H1 (cell line): Measurements from ENCODE around the gene PNPLA3. TPM values are rescaled to one million over a fixed set of nuclear protein-coding genes. Genes with fewer than 3 reads are reported as not detected.
"Not testable (repeated sequence)": the region's sequence is repeated elsewhere in the genome, so short reads cannot be mapped to it uniquely, and the experiment has no call there.

Experiments used
- CTCF ChIA-PET: fragments of 300-600 bp; sonication (Branson Sonifier 250); formaldehyde crosslinking; loops from one replicate; lab custom pipeline; 2021; ENCODE audit not compliant: partially characterized antibody; lab: Charles Lee
- POLR2A ChIA-PET: fragments of 300-600 bp; sonication (Branson Sonifier 250); formaldehyde crosslinking; loops from one replicate; lab custom pipeline; 2021; ENCODE audit warnings: inconsistent platforms; ENCODE audit not compliant: partially characterized antibody; lab: Charles Lee
- DNase-seq, 2 experiments: peaks; one replicate each; pipeline versions ENCODE4 v3.0.0 to v3.0.0-alpha.2; 2010 to 2022; ENCODE audit warnings: low spot score in 2 of 2, low read depth in 1 of 2, mixed read lengths in 1 of 2
- FAIRE-seq: peaks from 2 replicates; lab custom pipeline; 2011; peaks lifted over from hg19 to GRCh38; lab: Jason Lieb, UNC
- H2AFZ ChIP-seq: 2 replicates; pipeline ENCODE4 v1.8.1; 2012; ENCODE audit warnings: low read length, inconsistent platforms
- H2AK5ac ChIP-seq: 2 replicates; pipeline ENCODE4 v1.6.1; 2013; ENCODE audit warnings: low read depth, low read length
- H2BK120ac ChIP-seq: replicated peaks from 2 replicates; pipeline ENCODE3; 2013; ENCODE audit warnings: low read depth, low read length, inconsistent platforms
- H2BK12ac ChIP-seq: 2 replicates; pipeline ENCODE4 v1.6.1; 2013; ENCODE audit warnings: low read depth, low read length
- H2BK15ac ChIP-seq: 2 replicates; pipeline ENCODE4 v1.6.1; 2013; ENCODE audit warnings: low read length
- H2BK20ac ChIP-seq: 2 replicates; pipeline ENCODE4 v1.6.1; 2013; ENCODE audit warnings: low read length
- H2BK5ac ChIP-seq: 2 replicates; pipeline ENCODE4 v1.6.1; 2013; ENCODE audit warnings: low read depth, low read length
- H3K14ac ChIP-seq: 2 replicates; pipeline ENCODE4 v1.6.1; 2013; ENCODE audit warnings: inconsistent platforms; ENCODE audit not compliant: insufficient read length
- H3K18ac ChIP-seq: 2 replicates; pipeline ENCODE4 v1.6.1; 2013; ENCODE audit warnings: low read length; ENCODE audit errors: extremely low read depth
- H3K23ac ChIP-seq: 2 replicates; pipeline ENCODE4 v1.6.1; 2013; ENCODE audit warnings: inconsistent platforms; ENCODE audit not compliant: insufficient read length
- H3K23me2 ChIP-seq: 2 replicates; pipeline ENCODE4 v1.6.1; 2013; ENCODE audit warnings: low read depth, low read length
- H3K27ac ChIP-seq: 2 replicates; pipeline ENCODE4 v1.6.1; 2011; ENCODE audit warnings: low read depth, low read length, inconsistent platforms
- H3K27me3 ChIP-seq, 4 experiments: replicated peaks in 1 of 4; 1 replicate in 1 of 4; 2 replicates in 3 of 4; pipeline versions ENCODE4 v1.6.1 to v1.8.1; 2011 to 2013; ENCODE audit warnings: low read length in 3 of 4, mild to moderate bottlenecking in 3 of 4, inconsistent platforms in 2 of 4, mixed read lengths in 2 of 4, moderate library complexity in 1 of 4; ENCODE audit not compliant: control insufficient read depth in 3 of 4, insufficient read depth in 3 of 4; ENCODE audit errors: extremely low read depth in 1 of 4
- H3K36me3 ChIP-seq, 4 experiments: 2 replicates each; pipeline versions ENCODE4 v1.6.1 to v1.8.1; 2011 to 2013; ENCODE audit warnings: mild to moderate bottlenecking in 4 of 4, low read length in 3 of 4, moderate library complexity in 2 of 4, control low read depth in 1 of 4, inconsistent platforms in 1 of 4; ENCODE audit not compliant: insufficient read depth in 4 of 4, control insufficient read depth in 2 of 4
- H3K4ac ChIP-seq: replicated peaks from 2 replicates; pipeline ENCODE3; 2013; ENCODE audit warnings: low read length, low read depth, mixed read lengths, inconsistent platforms; ENCODE audit not compliant: insufficient read length
- H3K4me1 ChIP-seq, 4 experiments: replicated peaks in 1 of 4; 1 replicate in 1 of 4; 2 replicates in 3 of 4; pipeline versions ENCODE4 v1.6.1 to v1.8.1; 2011 to 2013; ENCODE audit warnings: low read length in 3 of 4, inconsistent platforms in 2 of 4, mixed read lengths in 1 of 4; ENCODE audit not compliant: insufficient read depth in 4 of 4, control insufficient read depth in 3 of 4
- H3K4me2 ChIP-seq, 2 experiments: 2 replicates each; pipeline versions ENCODE4 v1.6.1 to v1.8.1; 2011 to 2013; ENCODE audit warnings: low read depth in 2 of 2, low read length in 2 of 2, control low read depth in 1 of 2, inconsistent platforms in 1 of 2, mild to moderate bottlenecking in 1 of 2; ENCODE audit not compliant: insufficient read depth in 1 of 2
- H3K4me3 ChIP-seq, 4 experiments: fragments of 200-600, 300-600 bp in 1 of 4; sonication (generic), shearing (Covaris generic), sonication (Bioruptor Twin) in 1 of 4; 2 replicates each; pipeline versions ENCODE4 v1.5.1 to v1.8.1; 2011 to 2016; ENCODE audit warnings: low read length in 4 of 4, low read depth in 3 of 4, control low read depth in 2 of 4, inconsistent platforms in 2 of 4, mild to moderate bottlenecking in 2 of 4, mixed read lengths in 1 of 4, moderate library complexity in 1 of 4; ENCODE audit not compliant: insufficient read depth in 2 of 4; ENCODE audit errors: extremely low read depth in 1 of 4
- H3K56ac ChIP-seq: replicated peaks from 2 replicates; pipeline ENCODE3; 2013; ENCODE audit warnings: low read depth, mild to moderate bottlenecking, mixed read lengths, low read length, inconsistent platforms; ENCODE audit not compliant: insufficient read length
- H3K79me1 ChIP-seq: 2 replicates; pipeline ENCODE4 v1.6.1; 2013; ENCODE audit warnings: low read depth, low read length, control low read depth
- H3K79me2 ChIP-seq, 2 experiments: 2 replicates each; pipeline versions ENCODE4 v1.6.1 to v1.8.1; 2012 to 2013; ENCODE audit warnings: low read length in 2 of 2, mild to moderate bottlenecking in 2 of 2, inconsistent platforms in 1 of 2; ENCODE audit not compliant: insufficient read depth in 2 of 2, control insufficient read depth in 1 of 2
- H3K9ac ChIP-seq, 4 experiments: replicated peaks in 1 of 4; 1 replicate in 1 of 4; 2 replicates in 3 of 4; pipeline versions ENCODE4 v1.6.1 to v1.8.1; 2011 to 2013; ENCODE audit warnings: low read depth in 3 of 4, low read length in 3 of 4, control low read depth in 2 of 4, mild to moderate bottlenecking in 2 of 4, moderate library complexity in 2 of 4, inconsistent platforms in 1 of 4; ENCODE audit errors: extremely low read depth in 1 of 4
- H3K9me3 ChIP-seq, 2 experiments: 2 replicates each; pipeline versions ENCODE4 v1.6.1 to v1.8.1; 2012 to 2013; ENCODE audit warnings: mild to moderate bottlenecking in 2 of 2, moderate library complexity in 2 of 2, control low read depth in 1 of 2, inconsistent platforms in 1 of 2, low read depth in 1 of 2, low read length in 1 of 2, mixed read lengths in 1 of 2; ENCODE audit not compliant: insufficient read depth in 2 of 2
- H4K20me1 ChIP-seq, 2 experiments: replicated peaks in 1 of 2; 2 replicates each; pipeline versions ENCODE3 to v1.8.1; 2011 to 2013; ENCODE audit warnings: inconsistent platforms in 2 of 2, low read length in 2 of 2, mild to moderate bottlenecking in 1 of 2; ENCODE audit not compliant: insufficient read depth in 2 of 2, control insufficient read depth in 1 of 2
- H4K5ac ChIP-seq: 2 replicates; pipeline ENCODE4 v1.6.1; 2013; ENCODE audit warnings: low read length, low read depth, mixed read lengths, inconsistent platforms; ENCODE audit not compliant: insufficient read length
- H4K8ac ChIP-seq: 2 replicates; pipeline ENCODE4 v1.8.0; 2013; ENCODE audit warnings: mild to moderate bottlenecking, moderate library complexity, low read length, inconsistent platforms; ENCODE audit not compliant: insufficient read depth; ENCODE audit errors: extremely low read depth
- H4K91ac ChIP-seq: replicated peaks from 2 replicates; pipeline ENCODE3; 2013; ENCODE audit warnings: low read length, mixed read lengths, inconsistent platforms; ENCODE audit not compliant: insufficient read length
- JUN ChIP-seq: IDR thresholded peaks from 2 replicates; pipeline ENCODE4 v1.6.1; 2011; ENCODE audit warnings: low read depth, mild to moderate bottlenecking, improper control_type of control experiment, low read length
- KDM5A ChIP-seq: fragments of 200-600 bp; IDR thresholded peaks from 2 replicates; pipeline ENCODE4 v1.7.1; 2012; ENCODE audit warnings: mild to moderate bottlenecking, low read length, inconsistent platforms, mixed read lengths
- SAP30 ChIP-seq: fragments of 300-600 bp; sonication (generic); IDR thresholded peaks from 2 replicates; pipeline ENCODE4 v1.7.1; 2012; ENCODE audit warnings: low read length, moderate library complexity, mild to moderate bottlenecking, inconsistent platforms; ENCODE audit not compliant: insufficient read depth, insufficient replicate concordance
- SRF ChIP-seq: IDR thresholded peaks from 2 replicates; pipeline ENCODE4 v1.6.1; 2011; ENCODE audit warnings: mild to moderate bottlenecking, low read depth, low read length, moderate library complexity
- WGBS, 2 experiments: shearing (Covaris generic) in 1 of 2; methylation state at CpG; one replicate each; pipeline versions ENCODE4 v1.1.6 to v1.1.7; 2013 to 2015; ENCODE audit warnings: low lambda C conversion rate in 2 of 2, mixed read lengths in 2 of 2, inconsistent platforms in 1 of 2, low coverage in 1 of 2, missing lambda C conversion rate in 1 of 2; ENCODE audit not compliant: insufficient replicate concordance in 2 of 2, insufficient coverage in 1 of 2, insufficient read length in 1 of 2; ENCODE audit errors: extremely low coverage in 1 of 2, missing lambda C conversion rate in 1 of 2; 5-methylcytosine and 5-hydroxymethylcytosine counted together
- polyA plus RNA-seq, 7 experiments: library from polyadenylated mRNA; depleted of rRNA in 3 of 7; stranded (reverse) in 5 of 7; unstranded in 2 of 7; fragments of >200 nt in 5 of 7; fragments of 200-250 nt in 2 of 7; gene quantifications; 1 replicate in 5 of 7; 2 replicates in 1 of 7; 4 replicates in 1 of 7; pipeline versions ENCODE4 v1.2.1 to v1.2.3, GENCODE V29; 2011 to 2013; ENCODE audit warnings: missing spikeins in 2 of 7, mixed read lengths in 2 of 7
- total RNA-seq: library from RNA; stranded (reverse); fragmentation: NEBNext Ultra II Directional; extraction: Animal tissue kit (Norgen Biotek cat#: 25700); gene quantifications from 2 replicates; pipeline ENCODE4 v1.2.1, GENCODE V29; 2021

Gene PNPLA3
- total and polyA plus RNA-seq, 2 of the 8 experiments (the other 6 are each of a cell fraction or from before 2014, with no cell fraction given), result 17.5 to 23.4 TPM

DNA sequence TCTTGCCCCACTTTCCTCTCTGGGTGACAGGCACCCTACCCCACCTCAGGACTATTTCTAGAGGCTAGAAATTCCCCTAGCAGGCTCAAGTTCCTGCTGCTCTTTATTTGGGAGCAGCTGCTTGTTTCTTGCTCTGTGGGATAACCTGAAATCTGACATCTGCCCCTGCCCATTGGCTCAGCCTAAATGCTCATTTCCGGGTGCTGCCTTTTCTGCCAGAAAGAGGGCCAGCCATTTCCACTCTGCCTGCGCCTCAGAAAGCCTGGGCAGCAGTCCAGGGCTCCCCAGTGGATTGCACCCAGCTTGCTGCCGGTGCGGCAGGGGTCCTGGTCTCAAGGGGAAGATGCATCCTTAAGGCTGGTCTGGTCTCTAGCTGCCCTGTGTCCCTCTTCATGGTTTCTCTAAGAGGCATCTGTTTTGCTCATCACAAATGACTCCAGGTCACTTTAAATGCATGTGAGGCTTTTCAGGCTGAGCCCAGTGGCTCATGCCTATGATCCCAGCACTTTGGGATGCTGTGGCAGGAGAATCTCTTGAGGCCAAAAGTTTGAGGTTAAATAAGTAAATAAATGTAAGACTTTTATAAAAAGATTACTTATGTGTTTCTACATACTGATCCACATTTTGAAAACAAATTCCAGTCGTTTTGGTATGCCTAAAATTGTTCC, 21.5 kb upstream of the PNPLA3 start (continued):
- no peak for TF ChIP-seq JUN
- no peak for TF ChIP-seq KDM5A
- no peak for TF ChIP-seq SAP30
- TF ChIP-seq SRF, result no peak

DNA sequence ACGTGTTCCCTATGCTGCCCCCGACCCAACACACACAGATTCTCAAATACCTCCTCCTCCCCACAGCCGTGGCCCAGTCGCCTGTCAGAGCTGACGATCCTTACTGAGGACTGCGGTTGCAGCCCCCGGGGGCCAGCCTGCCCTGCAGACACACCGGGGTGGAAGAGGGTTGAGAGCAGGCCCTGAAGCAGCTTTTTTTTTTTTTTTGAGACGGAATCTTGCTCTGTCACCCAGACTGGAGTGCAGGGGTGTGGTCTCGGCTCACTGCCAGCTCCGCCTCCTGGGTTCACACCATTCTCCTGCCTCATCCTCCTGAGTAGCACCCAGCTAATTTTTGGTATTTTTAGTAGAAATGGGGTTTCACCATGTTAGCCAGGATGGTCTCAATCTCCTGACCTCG, 20.6 kb upstream of the PNPLA3 start:
- POLR2A ChIA-PET, result interaction anchor here (0.8 to 1.1 kb wide), 2 partner anchors 10 to 11 kb away, joined by 3 to 5 read pairs; no protein-coding TSS in a partner anchor
- not testable (repeated sequence) for DNase-seq, H3K27ac ChIP-seq

More for the DNA sequence above, 20.6 kb upstream of the PNPLA3 start:
- not testable (repeated sequence) for H3K9ac ChIP-seq, H3K4ac ChIP-seq, H3K4me1 ChIP-seq, H3K36me3 ChIP-seq, H3K79me2 ChIP-seq, H3K23me2 ChIP-seq, H2AFZ ChIP-seq, H3K56ac ChIP-seq, H2BK20ac ChIP-seq, H3K9me3 ChIP-seq, H3K18ac ChIP-seq, H3K4me2 ChIP-seq, FAIRE-seq, H2BK5ac ChIP-seq, H3K79me1 ChIP-seq, H2BK120ac ChIP-seq, H2BK12ac ChIP-seq, H4K91ac ChIP-seq, H2AK5ac ChIP-seq, H4K5ac ChIP-seq, H3K27me3 ChIP-seq, H2BK15ac ChIP-seq, H3K23ac ChIP-seq, H3K4me3 ChIP-seq, H4K20me1 ChIP-seq, H3K14ac ChIP-seq
- H4K8ac ChIP-seq, result peak overlapping the region; percentile 68; the same call in 1 of the 2 replicates
- CTCF ChIA-PET, result interaction anchor here (0.9 to 21.4 kb wide), 9 partner anchors 9 to 154 kb away, joined by 3 to 226 read pairs (median 4); no protein-coding TSS in a partner anchor
- WGBS, 2 experiments, result 85% methylated on average over 10 of the region's 12 CpGs; no CpG with 5 or more reads in 1 of the 2 experiments
